ENCODE measurements around the gene C3orf80.
"Not testable (repeated sequence)": the region's sequence is repeated elsewhere in the genome, so short reads cannot be mapped to it uniquely, and the experiment has no call there.

The C3orf80 gene

GRCh38 chr3:160225176-160226025 is at the start of gene C3orf80:
C3orf80 (plus strand) TSS chr3:160225422; CDS start chr3:160225636, 214 bp downstream.
- DNase-seq: peak; percentile 60

- no peak for DNase-seq
These were observed 48.3 kb upstream of the C3orf80 start for GRCh38 chr3:160176923-160177322.

GRCh38 chr3:160178661-160179060 is 46.6 kb upstream of the C3orf80 start:
- not testable (repeated sequence) for DNase-seq

- not testable (repeated sequence) for DNase-seq
These were observed 45.8 kb upstream of the C3orf80 start for GRCh38 chr3:160179403-160179802.

GRCh38 chr3:160179906-160180305 is 45.3 kb upstream of the C3orf80 start:
- DNase-seq: no peak

- DNase-seq: peak; percentile 52
These were observed 44.5 kb upstream of the C3orf80 start for GRCh38 chr3:160180581-160181216.

GRCh38 chr3:160183345-160184076 is 41.7 kb upstream of the C3orf80 start:
- DNase-seq: no peak

- DNase-seq: no peak
These were observed 40.6 kb upstream of the C3orf80 start for GRCh38 chr3:160184655-160185054.

GRCh38 chr3:160185751-160186150 is 39.5 kb upstream of the C3orf80 start:
- no peak for DNase-seq

- DNase-seq: no peak
These were observed 37.9 kb upstream of the C3orf80 start for GRCh38 chr3:160187288-160187687.

GRCh38 chr3:160192310-160193029 is 32.8 kb upstream of the C3orf80 start:
- no peak for DNase-seq

- no peak for DNase-seq
These were observed 31.5 kb upstream of the C3orf80 start for GRCh38 chr3:160193644-160194192.

- no peak for DNase-seq
These were observed 30.8 kb upstream of the C3orf80 start for GRCh38 chr3:160194438-160194837.

GRCh38 chr3:160195106-160195505 is 30.1 kb upstream of the C3orf80 start:
- no peak for DNase-seq

- DNase-seq: no peak
These were observed 28.6 kb upstream of the C3orf80 start for GRCh38 chr3:160196511-160197104.

- no peak for DNase-seq
These were observed 26.1 kb upstream of the C3orf80 start for GRCh38 chr3:160199108-160199507.

GRCh38 chr3:160200353-160200752 is 24.9 kb upstream of the C3orf80 start:
- no peak for DNase-seq

- peak; percentile 28 for DNase-seq
These were observed 20.7 kb upstream of the C3orf80 start for GRCh38 chr3:160204396-160205011.

GRCh38 chr3:160205606-160206005 is 19.6 kb upstream of the C3orf80 start:
- DNase-seq: no peak

GRCh38 chr3:160210341-160210740 is 14.9 kb upstream of the C3orf80 start:
- DNase-seq: no peak

GRCh38 chr3:160210799-160211221 is 14.4 kb upstream of the C3orf80 start:
- peak; percentile 55 for DNase-seq

- DNase-seq: no peak
These were observed 12.0 kb upstream of the C3orf80 start for GRCh38 chr3:160213191-160213590.

Data from EL (cell line).